Stimulated activated CD4-positive, alpha-beta T cell treated with anti-CD3 and anti-CD28 coated beads, Interleukin-1b, Interleukin-23, amount 100 ng/mL, for 4 hours (primary cell): Measurements from ENCODE around the gene UQCR11.

Experiments used
- DNase-seq, 2 donors: peaks; one replicate each; pipeline ENCODE4 v3.0.0-alpha.2; 2020; ENCODE audit warnings: low read depth in 2 of 2

Gene UQCR11

DNA sequence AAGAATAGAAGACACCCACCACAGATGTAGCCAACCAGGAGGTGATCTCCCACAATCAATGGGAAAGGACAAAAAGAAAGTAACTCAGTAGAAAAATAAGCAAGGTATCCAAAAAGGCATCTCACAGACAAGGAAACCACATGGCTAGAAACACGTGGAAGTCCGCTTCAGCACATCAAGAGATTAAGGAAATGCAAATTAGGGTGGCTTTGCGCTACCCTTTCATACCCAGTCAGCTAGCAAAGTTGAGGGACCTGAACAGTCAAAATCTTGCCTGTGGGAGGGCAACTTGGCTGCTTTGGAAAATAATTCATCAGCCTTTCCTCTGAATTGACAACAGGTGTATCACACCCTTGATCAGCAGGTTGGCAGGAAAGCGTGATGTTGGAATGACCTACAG, 11.6 kb upstream of the UQCR11 start:
- DNase-seq = no peak

- DNase-seq = no peak
These were observed 11.1 kb upstream of the UQCR11 start for GRCh38 chr19:1616396-1616795.

- no peak for DNase-seq
These were observed 10.0 kb upstream of the UQCR11 start for GRCh38 chr19:1615156-1615765.

GRCh38 chr19:1613808-1614570, 8.7 kb upstream of the UQCR11 start:
- no peak for DNase-seq

DNA sequence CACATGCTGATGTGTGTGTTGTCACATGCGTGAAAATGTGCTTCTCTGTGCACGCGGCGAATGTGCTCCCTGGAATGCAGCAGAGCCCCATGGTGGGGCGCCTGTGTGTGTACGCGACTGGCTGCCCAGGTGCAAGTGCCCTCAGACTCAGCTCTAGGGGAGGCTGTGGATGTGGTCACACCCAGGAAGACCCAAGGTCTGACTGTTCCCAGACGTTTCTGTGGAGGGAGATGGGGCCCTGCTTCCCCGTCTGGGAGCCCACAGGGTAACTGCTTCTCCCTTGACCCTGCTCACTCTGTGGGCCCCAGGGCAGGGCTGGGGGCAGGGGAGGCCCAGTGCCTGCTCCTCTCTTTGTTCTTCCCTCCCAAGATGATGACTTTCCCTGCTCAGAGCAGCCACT, 7.9 kb upstream of the UQCR11 start:
- DNase-seq = no peak

DNA sequence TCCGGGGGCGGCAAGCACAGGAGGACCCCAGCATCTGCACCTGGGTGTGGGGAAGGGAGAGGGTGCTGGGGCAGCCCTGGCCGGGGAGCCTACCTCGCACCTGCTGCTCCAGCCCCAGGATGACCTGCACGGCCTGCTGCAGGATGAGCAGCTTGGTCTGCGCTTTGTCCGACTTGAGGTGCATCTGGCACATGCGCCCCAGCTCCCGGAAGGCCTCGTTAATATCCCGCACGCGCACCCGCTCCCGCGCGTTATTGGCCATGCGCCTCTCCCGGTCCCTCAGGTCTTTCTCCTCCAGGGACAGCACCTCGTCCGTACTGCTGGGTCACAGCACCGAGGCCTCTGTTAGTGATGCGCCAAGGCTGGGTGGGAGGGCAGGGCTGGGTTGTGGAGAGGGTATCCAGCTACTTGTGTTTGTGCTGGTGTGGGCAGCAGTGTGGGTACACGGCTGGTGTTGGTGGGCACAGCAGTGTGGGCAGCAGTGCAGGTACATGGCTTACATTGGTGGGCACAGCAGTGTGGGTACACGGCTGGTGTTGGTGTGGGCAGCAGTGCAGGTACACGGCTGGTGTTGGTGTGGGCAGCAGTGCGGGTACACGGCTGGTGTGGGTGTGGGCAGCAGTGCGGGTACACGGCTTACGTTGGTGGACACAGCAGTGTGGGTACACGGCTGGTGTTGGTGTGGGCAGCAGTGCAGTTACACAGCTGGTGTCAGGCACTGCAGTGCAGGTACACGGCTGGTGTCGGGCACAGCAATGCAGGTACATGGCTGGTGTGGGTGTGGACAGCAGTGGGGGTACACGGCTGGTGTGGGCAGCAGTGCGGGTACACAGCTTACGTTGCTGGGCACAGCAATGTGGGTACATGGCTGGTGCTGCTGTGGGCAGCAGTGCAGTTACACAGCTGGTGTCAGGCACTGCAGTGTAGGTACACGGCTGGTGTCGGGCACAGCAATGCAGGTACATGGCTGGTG, 7.1 kb upstream of the UQCR11 start:
- DNase-seq = no peak

GRCh38 chr19:1611353-1611752, 6.1 kb upstream of the UQCR11 start:
- no peak for DNase-seq

DNA sequence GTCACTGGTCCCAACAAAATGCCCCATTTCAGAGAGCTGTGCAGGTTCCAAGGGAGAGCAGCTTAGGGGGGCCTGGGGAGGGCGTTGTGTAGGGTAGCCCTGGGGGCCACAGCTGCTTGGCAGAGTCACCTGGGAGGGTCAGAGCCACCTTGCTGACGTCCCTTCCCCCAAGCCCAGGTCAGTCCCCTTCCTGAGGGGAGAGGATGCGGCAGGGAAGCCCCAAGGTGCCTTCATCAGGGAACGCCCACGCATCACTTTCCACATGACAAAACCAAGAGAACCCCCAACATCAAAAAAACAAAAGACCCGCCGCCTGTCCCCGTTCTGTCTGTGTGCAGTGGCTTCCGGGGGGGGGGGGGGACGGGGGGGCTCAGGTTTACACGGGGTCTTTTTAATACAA, 5.3 kb upstream of the UQCR11 start:
- no peak for DNase-seq

- no peak for DNase-seq
These were observed 4.6 kb upstream of the UQCR11 start for GRCh38 chr19:1609680-1610474.

DNA sequence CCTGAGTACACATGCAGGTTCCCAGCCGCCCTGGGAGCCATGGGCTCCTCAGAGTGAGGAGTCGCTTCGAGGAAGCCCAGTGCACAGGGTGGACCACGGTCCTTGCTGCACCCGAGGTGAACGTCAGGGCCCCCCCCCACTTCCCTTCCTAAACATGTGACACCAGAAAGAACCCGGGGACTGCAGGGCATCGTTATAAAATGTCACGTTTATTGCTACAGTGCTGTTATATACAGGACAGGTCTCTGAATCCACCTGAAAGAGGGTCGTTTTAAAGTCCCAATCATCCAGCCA, 3.8 kb upstream of the UQCR11 start:
- DNase-seq = no peak

- peak in 1 of 2 donors; percentile 13 for DNase-seq
These were observed 3.3 kb upstream of the UQCR11 start for GRCh38 chr19:1608359-1609102.

DNA sequence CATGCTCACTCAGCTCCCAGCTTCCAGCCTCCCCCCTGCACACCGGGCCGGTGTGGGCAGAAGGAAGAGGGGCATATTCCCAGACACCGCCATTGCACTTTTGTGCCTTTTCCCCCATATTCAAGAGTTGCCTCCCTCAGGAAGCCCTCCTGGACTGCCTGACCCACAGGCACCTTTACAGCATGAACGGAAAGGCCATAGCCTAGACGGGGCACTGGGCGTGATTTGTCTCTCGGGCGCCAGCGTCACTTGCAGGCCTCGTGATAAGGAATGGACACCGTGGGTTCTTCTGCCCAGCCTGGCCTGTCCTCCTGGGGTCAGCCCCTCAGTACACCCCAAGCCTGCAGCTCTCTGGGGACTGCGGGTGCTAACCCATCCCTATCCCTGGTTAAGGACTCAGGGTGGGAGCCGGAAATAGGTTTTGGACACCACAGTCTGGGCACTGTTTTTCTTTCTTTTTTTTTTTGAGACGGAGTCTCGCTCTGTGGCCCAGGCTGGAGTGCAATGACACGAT, 933 bp upstream of the UQCR11 start:
- DNase-seq = no peak

DNA sequence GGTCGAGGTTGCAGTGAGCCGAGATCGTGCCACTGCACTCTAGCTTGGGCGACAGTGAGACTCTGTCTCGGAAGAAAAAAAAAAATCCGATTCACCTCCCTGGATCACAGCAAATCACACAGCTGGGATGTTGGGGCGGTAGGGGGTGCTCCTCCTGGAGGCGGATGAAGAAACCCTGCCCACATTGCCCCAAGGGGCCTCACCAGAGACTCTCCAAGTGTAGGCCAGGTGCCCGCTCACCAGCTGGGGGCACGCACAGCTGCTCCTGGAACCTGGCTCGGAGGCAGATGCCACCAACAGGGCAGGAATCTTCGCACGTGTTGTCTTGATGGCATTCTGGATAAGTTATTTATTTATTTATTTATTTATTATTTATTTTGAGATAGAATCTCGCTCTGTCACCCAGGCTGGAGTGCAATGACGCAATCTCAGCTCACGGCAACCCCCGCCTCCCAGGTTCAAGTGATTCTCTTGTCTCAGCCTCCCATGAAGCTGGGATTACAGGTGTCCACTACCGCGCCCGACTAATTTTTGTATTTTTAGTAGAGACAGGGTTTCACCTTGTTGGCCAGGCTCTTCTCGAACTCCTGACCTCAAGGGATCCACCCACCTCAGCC, 3.1 kb downstream of the UQCR11 start:
- DNase-seq = no peak

DNA sequence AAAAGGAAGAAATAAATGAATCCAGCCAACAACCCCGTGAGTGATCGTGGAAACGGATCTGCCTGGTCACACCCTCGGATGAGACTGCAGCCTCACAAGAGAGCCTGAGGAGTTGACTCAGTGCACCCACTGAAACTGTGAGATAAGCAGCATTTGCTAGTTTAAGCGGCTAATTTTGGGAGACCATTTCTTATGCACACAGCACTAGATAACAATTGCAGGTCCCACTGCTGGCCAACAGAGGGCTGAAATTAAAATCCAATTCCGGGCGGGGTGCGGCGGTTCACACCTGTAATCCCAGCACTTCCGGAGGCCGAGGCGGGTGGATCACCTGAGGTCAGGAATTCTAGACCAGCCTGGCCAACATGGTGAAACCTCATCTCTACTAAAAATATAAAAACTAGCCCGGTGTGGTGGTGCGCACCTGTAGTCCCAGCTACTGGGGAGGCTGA, 3.6 kb downstream of the UQCR11 start:
- no peak for DNase-seq

- DNase-seq = no peak
These were observed 5.8 kb downstream of the UQCR11 start for GRCh38 chr19:1599460-1599846.

DNA sequence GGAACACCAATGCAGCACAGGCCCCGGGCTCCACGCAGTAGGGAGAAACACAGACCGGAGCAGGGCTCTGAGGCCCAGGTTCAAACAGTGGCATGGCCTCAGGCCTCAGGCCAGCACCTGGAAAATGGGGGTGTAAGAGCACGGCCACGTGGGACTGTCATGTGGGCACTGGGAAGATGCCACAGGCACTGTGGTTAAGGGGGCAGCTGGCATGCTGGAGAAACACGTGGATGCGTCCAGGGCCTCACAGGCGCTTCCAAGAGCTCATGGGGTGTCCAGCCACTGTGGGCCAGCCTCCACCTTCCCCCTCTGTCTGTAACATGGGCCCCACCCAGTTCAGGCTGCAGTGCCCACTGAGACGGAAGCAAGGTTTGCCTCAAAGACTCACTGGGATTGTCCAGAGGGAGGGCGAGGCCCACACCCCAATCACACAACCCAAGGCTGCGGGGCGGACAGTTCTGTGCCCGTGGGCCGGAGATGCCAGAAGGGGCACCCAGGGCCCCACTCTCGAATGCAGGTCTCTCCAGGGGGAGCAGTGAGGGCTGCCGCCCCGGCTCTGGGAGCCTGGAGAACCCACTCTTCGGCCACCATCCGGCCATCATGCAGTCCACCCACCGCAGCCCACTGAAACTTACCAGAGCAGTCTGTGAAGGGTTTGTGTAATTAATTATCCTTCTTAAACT, 6.3 kb downstream of the UQCR11 start:
- DNase-seq = no peak

GRCh38 chr19:1593501-1593772, 11.8 kb downstream of the UQCR11 start:
- DNase-seq = no peak

- DNase-seq = peak; percentile 84 to 86
These were observed 12.3 kb downstream of the UQCR11 start, which contains the start of gene MBD3 for GRCh38 chr19:1592755-1593500. Gene MBD3 (minus strand): TSS chr19:1592865. CDS start chr19:1592631, 234 bp downstream.
